ENCODE data around the gene GMDS. TPM values are rescaled to one million over a fixed set of nuclear protein-coding genes. Genes with fewer than 3 reads are reported as not detected.

The GMDS gene
- total RNA-seq, 1 experiment from 2014 or later, result 35.0 TPM

- POLR2A ChIA-PET, result no interaction called here
- Mint-ChIP-seq H3K36me3 (no peaks in the 10 kb centered on the region), H3K4me1 (peaks cover 6% of the 10 kb centered on the region), H3K4me3 (no peak overlapping the region), H3K27me3 (ENCODE audit: low read depth) (no peaks in the 10 kb centered on the region), H3K9me3 (no peaks in the 10 kb centered on the region), H3K27ac (no peak overlapping the region)
- TF ChIP-seq EMX1 (CRISPR knock-in tag; IDR thresholded peaks at IDR 0.05) (no peak), NFE2L1 (CRISPR knock-in tag; IDR thresholded peaks at IDR 0.05) (no peak), IRF2 (CRISPR knock-in tag; IDR thresholded peaks at IDR 0.05; ENCODE audit: borderline replicate concordance, low read depth) (no peak), E2F5 (CRISPR knock-in tag; IDR thresholded peaks at IDR 0.05) (no peak), CDX4 (CRISPR knock-in tag; IDR thresholded peaks at IDR 0.05; ENCODE audit: borderline replicate concordance) (no peak), RORB (CRISPR knock-in tag; IDR thresholded peaks at IDR 0.05) (no peak), E2F1 (CRISPR knock-in tag; IDR thresholded peaks at IDR 0.05) (no peak), SP1 (CRISPR knock-in tag; conservative IDR thresholded peaks at IDR 0.05) (no peak), KAT7 (CRISPR knock-in tag; IDR thresholded peaks at IDR 0.05; ENCODE audit: borderline replicate concordance) (no peak), CREB1 (CRISPR knock-in tag; IDR thresholded peaks at IDR 0.05) (no peak), GTF2I (CRISPR knock-in tag; conservative IDR thresholded peaks at IDR 0.05) (no peak), USF1 (CRISPR knock-in tag; IDR thresholded peaks at IDR 0.05) (no peak), TEAD4 (CRISPR knock-in tag; IDR thresholded peaks at IDR 0.05) (no peak), ZNF532 (CRISPR knock-in tag; IDR thresholded peaks at IDR 0.05; ENCODE audit: borderline replicate concordance) (no peak)
- DNase-seq (ENCODE audit: low spot score) (no peak), ATAC-seq (no peak)
- CTCF ChIA-PET, result interaction anchor here (0.6 to 0.7 kb wide), 2 partner anchors 24 to 58 kb away, joined by 3 read pairs; no protein-coding TSS in a partner anchor
These were observed 534.3 kb downstream of the GMDS start for GRCh38 chr6:1711136-1711535.

- no peaks in the 10 kb centered on the region for H3K9me3 Mint-ChIP-seq
- CTCF ChIA-PET, result no interaction called here
- no peak for ATAC-seq
These were observed 536.2 kb downstream of the GMDS start for GRCh38 chr6:1709234-1709641.

More at GRCh38 chr6:1709234-1709641, 536.2 kb downstream of the GMDS start:
- POLR2A ChIA-PET, result interaction anchor here (0.6 kb wide), 1 partner anchor 10 kb away, joined by 4 read pairs; no protein-coding TSS in a partner anchor
- H3K27ac Mint-ChIP-seq, result no peak overlapping the region
- TF ChIP-seq NR2C2 (CRISPR knock-in tag; IDR thresholded peaks at IDR 0.05) (no peak), ATF1 (CRISPR knock-in tag; IDR thresholded peaks at IDR 0.05) (no peak), FOXJ3 (CRISPR knock-in tag; IDR thresholded peaks at IDR 0.05; ENCODE audit: borderline replicate concordance) (no peak), NFATC4 (CRISPR knock-in tag; IDR thresholded peaks at IDR 0.05) (no peak), ATF2 (CRISPR knock-in tag; IDR thresholded peaks at IDR 0.05; ENCODE audit: borderline replicate concordance, low read depth) (no peak), FOXP1 (CRISPR knock-in tag; IDR thresholded peaks at IDR 0.05; ENCODE audit: borderline replicate concordance) (no peak), TP53 (CRISPR knock-in tag; IDR thresholded peaks at IDR 0.05) (no peak), ZNF512 (CRISPR knock-in tag; IDR thresholded peaks at IDR 0.05; ENCODE audit: borderline replicate concordance) (no peak), OVOL2 (CRISPR knock-in tag; IDR thresholded peaks at IDR 0.05; ENCODE audit: borderline replicate concordance) (no peak)
- no peak overlapping the region for H3K4me3 Mint-ChIP-seq
- no peaks in the 10 kb centered on the region for H3K27me3 Mint-ChIP-seq (ENCODE audit: low read depth)
- no peak for DNase-seq (ENCODE audit: low spot score)
- no peaks in the 10 kb centered on the region for H3K36me3 Mint-ChIP-seq
- H3K4me1 Mint-ChIP-seq, result peaks cover 2% of the 10 kb centered on the region; the same call in 1 of the 2 replicates

Data from WTC11 (cell line).